ENCODE data around the gene DNAJC5. TPM values are rescaled to one million over a fixed set of nuclear protein-coding genes. Genes with fewer than 3 reads are reported as not detected.

Gene DNAJC5
- total RNA-seq, 4 donors from 2014 or later: 18.5 to 26.4 (median 22.5) TPM

- peak overlapping the region in 1 of 4 donors; percentile 24 for H3K4me3 ChIP-seq
- intact Hi-C loops (cut with DNase I; ENCODE audit: low total_unique reads) (no loop called here), in situ Hi-C loops (cut with MboI; ENCODE audit: low sequenced_read_pairs in 4 of 4) (no loop called here)
- H3K27ac ChIP-seq: peak overlapping the region; percentile 92 to 98 (median 96)
- no peaks in the 10 kb centered on the region for H3K9me3 ChIP-seq
- H3K4me1 ChIP-seq: peaks cover 67 to 84% of the 10 kb centered on the region in 2 donors
- no peak for ATAC-seq
- no peak for TF ChIP-seq POLR2A (IDR thresholded peaks at IDR 0.05)
- H3K36me3 ChIP-seq: peaks cover 0 to 28% of the 10 kb centered on the region in 2 donors
- peak in 1 of 2 donors; percentile 56 for DNase-seq
- no peaks in the 10 kb centered on the region for H3K27me3 ChIP-seq
These were observed 52.2 kb downstream of the DNAJC5 start for GRCh38 chr20:63946986-63947637.

DNA sequence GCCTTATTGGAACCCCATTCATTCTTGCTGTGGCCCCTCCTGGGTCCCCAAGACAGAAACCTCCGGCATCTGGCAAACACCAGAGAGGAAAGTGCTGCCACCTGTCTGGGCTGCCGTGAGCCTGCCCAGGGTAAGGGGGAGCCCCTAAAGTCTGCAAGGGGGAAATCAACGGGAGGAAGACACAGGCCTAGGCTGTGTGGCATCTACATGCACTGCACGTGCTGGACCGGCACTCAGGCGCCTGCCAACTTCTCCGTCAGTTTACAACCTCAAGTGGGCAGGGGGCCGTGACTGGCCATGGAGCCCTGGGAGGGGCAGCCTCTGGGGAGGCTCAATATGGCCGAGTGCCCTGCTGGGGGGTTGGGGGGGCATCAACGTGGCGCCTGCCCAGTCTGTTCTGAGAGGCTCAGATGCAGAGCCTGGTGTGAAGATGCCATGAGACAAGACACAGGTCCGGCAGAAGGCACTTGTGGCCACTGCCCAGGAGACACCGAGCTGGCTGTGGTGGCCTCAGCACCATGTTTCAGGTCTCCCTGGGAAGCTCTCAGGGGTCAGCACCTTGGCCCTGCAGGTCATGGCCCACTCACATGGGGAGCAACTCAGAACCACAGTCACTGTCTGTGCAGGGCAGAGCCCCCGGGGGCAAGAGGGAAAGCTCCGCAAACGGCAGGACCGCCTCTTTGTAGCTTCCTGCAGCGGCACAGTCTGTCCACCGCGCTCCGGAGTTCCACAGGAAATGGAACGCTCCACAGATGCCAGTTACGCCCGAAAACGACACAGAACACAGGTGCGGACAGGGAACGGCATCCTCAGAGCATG is 52.9 kb downstream of the DNAJC5 start:
- Histone ChIP-seq H3K36me3 (peaks cover 0 to 26% of the 10 kb centered on the region in 2 donors), H3K4me3 (peak overlapping the region in 2 of 4 donors; percentile 24 to 45), H3K4me1 (peaks cover 69 to 91% of the 10 kb centered on the region in 2 donors), H3K9me3 (no peaks in the 10 kb centered on the region), H3K27ac (peak overlapping the region; percentile 92 to 98 (median 96)), H3K27me3 (no peaks in the 10 kb centered on the region)
- no peak for DNase-seq
- in situ Hi-C loops (cut with MboI; ENCODE audit: low sequenced_read_pairs in 4 of 4) (no loop called here), intact Hi-C loops (cut with DNase I; ENCODE audit: low total_unique reads) (no loop called here)
- TF ChIP-seq, protein P1, sequence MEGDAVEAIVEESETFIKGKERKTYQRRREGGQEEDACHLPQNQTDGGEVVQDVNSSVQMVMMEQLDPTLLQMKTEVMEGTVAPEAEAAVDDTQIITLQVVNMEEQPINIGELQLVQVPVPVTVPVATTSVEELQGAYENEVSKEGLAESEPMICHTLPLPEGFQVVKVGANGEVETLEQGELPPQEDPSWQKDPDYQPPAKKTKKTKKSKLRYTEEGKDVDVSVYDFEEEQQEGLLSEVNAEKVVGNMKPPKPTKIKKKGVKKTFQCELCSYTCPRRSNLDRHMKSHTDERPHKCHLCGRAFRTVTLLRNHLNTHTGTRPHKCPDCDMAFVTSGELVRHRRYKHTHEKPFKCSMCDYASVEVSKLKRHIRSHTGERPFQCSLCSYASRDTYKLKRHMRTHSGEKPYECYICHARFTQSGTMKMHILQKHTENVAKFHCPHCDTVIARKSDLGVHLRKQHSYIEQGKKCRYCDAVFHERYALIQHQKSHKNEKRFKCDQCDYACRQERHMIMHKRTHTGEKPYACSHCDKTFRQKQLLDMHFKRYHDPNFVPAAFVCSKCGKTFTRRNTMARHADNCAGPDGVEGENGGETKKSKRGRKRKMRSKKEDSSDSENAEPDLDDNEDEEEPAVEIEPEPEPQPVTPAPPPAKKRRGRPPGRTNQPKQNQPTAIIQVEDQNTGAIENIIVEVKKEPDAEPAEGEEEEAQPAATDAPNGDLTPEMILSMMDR (IDR thresholded peaks at IDR 0.05 in 4 of 5, conservative IDR thresholded peaks at IDR 0.05 in 1 of 5): no peak
- no peak for TF ChIP-seq POLR2A (IDR thresholded peaks at IDR 0.05)
- ATAC-seq: no peak

DNA sequence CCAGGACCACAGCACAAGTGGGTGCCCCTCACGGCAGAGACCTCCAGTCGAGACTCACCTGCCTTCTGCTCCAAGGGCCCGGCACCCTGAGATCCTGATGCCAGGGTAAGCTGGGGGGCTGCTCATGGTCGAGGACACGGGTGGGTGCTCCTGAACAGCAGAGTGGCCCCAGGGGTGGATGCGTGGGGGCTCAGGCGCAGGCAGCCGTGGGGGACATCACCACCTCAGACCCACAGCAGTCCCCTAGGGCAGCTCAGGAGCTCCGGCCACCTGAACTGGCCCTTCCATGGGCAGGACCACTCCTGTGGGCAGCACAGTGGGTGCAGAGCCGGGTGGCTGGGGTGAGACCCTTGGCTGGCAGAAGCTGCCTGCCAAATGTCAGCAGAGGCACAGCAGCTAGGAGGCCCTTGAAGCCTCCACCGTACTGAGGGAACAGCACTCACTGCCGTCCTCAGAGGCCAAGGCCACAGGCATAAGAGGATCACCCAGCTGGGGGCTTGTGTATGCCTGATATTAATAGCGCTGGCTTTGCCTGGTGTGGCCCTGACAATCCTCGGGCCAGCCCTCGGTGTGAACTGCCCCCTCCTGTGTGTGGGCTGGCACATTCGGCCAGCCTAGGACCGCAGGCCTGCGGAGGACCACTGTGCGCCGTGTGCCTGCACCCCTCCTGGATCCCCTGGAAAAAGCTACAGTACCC is 55.9 kb downstream of the DNAJC5 start:
- DNase-seq: peak in 1 of 2 donors; percentile 57
- no peaks in the 10 kb centered on the region for H3K27me3 ChIP-seq
- intact Hi-C loops (cut with DNase I; ENCODE audit: low total_unique reads) (no loop called here), in situ Hi-C loops (cut with MboI; ENCODE audit: low sequenced_read_pairs in 4 of 4) (no loop called here)
- peak in 1 of 2 donors; percentile 1 for ATAC-seq
- H3K4me1 ChIP-seq: peaks cover 79 to 96% of the 10 kb centered on the region in 2 donors
- peak overlapping the region; percentile 92 to 98 (median 96) for H3K27ac ChIP-seq
- no peaks in the 10 kb centered on the region for H3K9me3 ChIP-seq
- peak overlapping the region in 3 of 4 donors; percentile 25 to 45 (median 37) for H3K4me3 ChIP-seq
- TF ChIP-seq, protein P1 (IDR thresholded peaks at IDR 0.05 in 4 of 5, conservative IDR thresholded peaks at IDR 0.05 in 1 of 5): no peak
- TF ChIP-seq POLR2A (IDR thresholded peaks at IDR 0.05): peak; percentile 15 to 36
- no peaks in the 10 kb centered on the region for H3K36me3 ChIP-seq

- Histone ChIP-seq H3K27ac (peak overlapping the region; percentile 92 to 98 (median 96)), H3K4me1 (peaks cover 77 to 89% of the 10 kb centered on the region in 2 donors), H3K9me3 (no peaks in the 10 kb centered on the region), H3K36me3 (no peaks in the 10 kb centered on the region), H3K27me3 (no peaks in the 10 kb centered on the region), H3K4me3 (peak overlapping the region in 3 of 4 donors; percentile 25 to 45 (median 37))
- ATAC-seq (no peak), DNase-seq (peak in 1 of 2 donors; percentile 66)
- TF ChIP-seq, protein P1 (IDR thresholded peaks at IDR 0.05 in 4 of 5, conservative IDR thresholded peaks at IDR 0.05 in 1 of 5): no peak
- peak in 1 of 2 donors; percentile 8 for TF ChIP-seq POLR2A (IDR thresholded peaks at IDR 0.05)
- in situ Hi-C loops (cut with MboI; ENCODE audit: low sequenced_read_pairs in 4 of 4): no loop called here
- intact Hi-C loops (cut with DNase I; ENCODE audit: low total_unique reads): no loop called here
These were observed 56.7 kb downstream of the DNAJC5 start for GRCh38 chr20:63951398-63952209.
